ENCODE measurements around the gene SPRY2.
"Not testable (repeated sequence)": the region's sequence is repeated elsewhere in the genome, so short reads cannot be mapped to it uniquely, and the experiment has no call there.

The SPRY2 gene

DNA sequence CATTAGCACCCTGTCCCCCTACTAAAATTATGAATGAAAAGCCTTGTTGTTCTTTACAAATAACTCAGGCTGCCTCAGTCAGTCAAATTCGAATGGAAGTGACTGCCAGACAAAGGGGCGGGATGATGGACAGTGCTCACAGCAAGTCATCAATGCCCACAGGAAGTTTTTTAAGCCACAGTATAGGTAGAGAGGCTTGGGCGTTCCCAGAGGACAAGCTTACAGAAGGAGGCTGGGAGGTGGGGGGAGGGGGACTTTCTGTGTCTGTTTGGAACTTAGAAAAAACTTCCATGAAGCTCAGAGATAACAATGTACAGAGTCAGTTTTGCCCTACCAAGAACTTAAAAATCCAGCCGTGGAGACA is 18.5 kb upstream of the SPRY2 start:
- no peak overlapping the region for H3K27ac ChIP-seq (ENCODE audit: low read depth, low read length)
- H3K36me3 ChIP-seq (ENCODE audit: control insufficient read depth in 5 of 5, insufficient read depth in 5 of 5, low read length in 5 of 5): no peaks in the 10 kb centered on the region
- no peak overlapping the region for H3K9ac ChIP-seq (ENCODE audit: low read length in 5 of 5)
- H3K4me3 ChIP-seq (ENCODE audit: low read depth in 1 of 5, low read length in 5 of 5): no peak overlapping the region
- H3K27me3 ChIP-seq (ENCODE audit: control insufficient read depth in 5 of 5, insufficient read depth in 4 of 5, low read length in 5 of 5): no peaks in the 10 kb centered on the region
- no peaks in the 10 kb centered on the region for H3K9me3 ChIP-seq (ENCODE audit: control insufficient read depth in 5 of 5, low read length in 5 of 5)
- H3K4me1 ChIP-seq (ENCODE audit: control insufficient read depth in 5 of 5, insufficient read depth in 5 of 5, low read length in 5 of 5): peaks cover 2 to 20% (median 18%) of the 10 kb centered on the region in 5 donors

DNA sequence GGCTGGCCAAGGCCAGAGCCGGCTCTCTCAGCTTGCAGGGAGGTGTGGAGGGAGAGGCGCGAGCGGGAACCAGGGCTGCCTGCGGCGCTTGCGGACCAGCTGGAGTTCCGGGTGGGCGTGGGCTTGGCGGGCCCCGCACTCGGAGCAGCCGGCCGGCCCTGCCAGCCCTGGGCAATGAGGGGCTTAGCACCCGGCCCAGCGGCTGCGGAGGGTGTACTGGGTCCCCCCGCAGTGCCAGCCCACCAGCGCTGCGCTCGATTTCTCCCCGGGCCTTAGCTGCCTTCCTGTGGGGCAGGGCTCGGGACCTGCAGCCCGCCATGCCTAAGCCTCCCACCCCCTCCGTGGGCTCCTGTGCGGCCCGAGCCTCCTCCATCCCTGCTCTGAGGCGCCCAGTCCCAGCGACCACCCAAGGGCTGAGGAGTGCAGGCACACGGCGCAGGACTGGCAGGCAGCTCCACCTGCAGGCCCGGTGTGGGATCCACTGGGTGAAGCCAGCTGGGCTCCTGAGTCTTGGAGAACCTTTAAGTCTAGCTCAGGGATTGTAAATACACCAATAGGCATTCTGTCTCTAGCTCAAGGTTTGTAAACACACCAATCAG is 14.7 kb upstream of the SPRY2 start:
- not testable (repeated sequence) for H3K36me3 ChIP-seq (ENCODE audit: control insufficient read depth in 5 of 5, insufficient read depth in 5 of 5, low read length in 5 of 5); H3K9ac ChIP-seq (ENCODE audit: low read length in 5 of 5); H3K4me3 ChIP-seq (ENCODE audit: low read depth in 1 of 5, low read length in 5 of 5); H3K27ac ChIP-seq (ENCODE audit: low read depth, low read length); H3K27me3 ChIP-seq (ENCODE audit: control insufficient read depth in 5 of 5, insufficient read depth in 4 of 5, low read length in 5 of 5); H3K9me3 ChIP-seq (ENCODE audit: control insufficient read depth in 5 of 5, low read length in 5 of 5)
- H3K4me1 ChIP-seq (ENCODE audit: control insufficient read depth in 5 of 5, insufficient read depth in 5 of 5, low read length in 5 of 5): peaks cover 2 to 16% (median 15%) of the 10 kb centered on the region in 5 donors

DNA sequence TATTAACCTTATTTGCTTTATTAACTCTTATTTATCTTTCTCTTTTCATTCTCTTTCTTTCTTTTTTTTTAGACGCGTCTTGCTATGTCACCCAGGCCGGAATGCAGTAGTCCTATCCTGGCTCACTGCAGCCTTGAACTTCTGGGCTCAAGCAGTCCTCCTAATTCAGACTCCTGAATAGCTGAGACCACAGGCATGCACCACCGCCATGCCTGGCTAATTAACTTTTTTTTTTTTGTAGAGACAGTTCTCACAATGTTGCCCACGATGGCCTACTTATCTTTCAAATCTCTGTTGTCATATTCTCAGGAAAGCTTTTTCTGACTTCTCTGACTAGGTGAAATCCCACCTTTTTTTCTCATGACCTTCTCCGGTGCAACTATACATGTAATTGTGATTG is 7.8 kb upstream of the SPRY2 start:
- no peak overlapping the region for H3K9ac ChIP-seq (ENCODE audit: low read length in 5 of 5)
- H3K36me3 ChIP-seq (ENCODE audit: control insufficient read depth in 5 of 5, insufficient read depth in 5 of 5, low read length in 5 of 5): no peaks in the 10 kb centered on the region
- H3K27me3 ChIP-seq (ENCODE audit: control insufficient read depth in 5 of 5, insufficient read depth in 4 of 5, low read length in 5 of 5): no peaks in the 10 kb centered on the region
- no peak overlapping the region for H3K27ac ChIP-seq (ENCODE audit: low read depth, low read length)
- H3K4me3 ChIP-seq (ENCODE audit: low read depth in 1 of 5, low read length in 5 of 5): no peak overlapping the region
- H3K4me1 ChIP-seq (ENCODE audit: control insufficient read depth in 5 of 5, insufficient read depth in 5 of 5, low read length in 5 of 5): peaks cover 0 to 12% (median 0%) of the 10 kb centered on the region in 5 donors
- no peaks in the 10 kb centered on the region for H3K9me3 ChIP-seq (ENCODE audit: control insufficient read depth in 5 of 5, low read length in 5 of 5)

- no peak overlapping the region for H3K9ac ChIP-seq (ENCODE audit: low read length in 5 of 5)
- no peak overlapping the region for H3K27ac ChIP-seq (ENCODE audit: low read depth, low read length)
- peaks cover 0 to 16% (median 3%) of the 10 kb centered on the region in 5 donors for H3K4me1 ChIP-seq (ENCODE audit: control insufficient read depth in 5 of 5, insufficient read depth in 5 of 5, low read length in 5 of 5)
- no peaks in the 10 kb centered on the region for H3K36me3 ChIP-seq (ENCODE audit: control insufficient read depth in 5 of 5, insufficient read depth in 5 of 5, low read length in 5 of 5)
- H3K27me3 ChIP-seq (ENCODE audit: control insufficient read depth in 5 of 5, insufficient read depth in 4 of 5, low read length in 5 of 5): no peaks in the 10 kb centered on the region
- H3K9me3 ChIP-seq (ENCODE audit: control insufficient read depth in 5 of 5, low read length in 5 of 5): no peaks in the 10 kb centered on the region
- no peak overlapping the region for H3K4me3 ChIP-seq (ENCODE audit: low read depth in 1 of 5, low read length in 5 of 5)
Measured at GRCh38 chr13:80348314-80348713, 7.4 kb upstream of the SPRY2 start.

DNA sequence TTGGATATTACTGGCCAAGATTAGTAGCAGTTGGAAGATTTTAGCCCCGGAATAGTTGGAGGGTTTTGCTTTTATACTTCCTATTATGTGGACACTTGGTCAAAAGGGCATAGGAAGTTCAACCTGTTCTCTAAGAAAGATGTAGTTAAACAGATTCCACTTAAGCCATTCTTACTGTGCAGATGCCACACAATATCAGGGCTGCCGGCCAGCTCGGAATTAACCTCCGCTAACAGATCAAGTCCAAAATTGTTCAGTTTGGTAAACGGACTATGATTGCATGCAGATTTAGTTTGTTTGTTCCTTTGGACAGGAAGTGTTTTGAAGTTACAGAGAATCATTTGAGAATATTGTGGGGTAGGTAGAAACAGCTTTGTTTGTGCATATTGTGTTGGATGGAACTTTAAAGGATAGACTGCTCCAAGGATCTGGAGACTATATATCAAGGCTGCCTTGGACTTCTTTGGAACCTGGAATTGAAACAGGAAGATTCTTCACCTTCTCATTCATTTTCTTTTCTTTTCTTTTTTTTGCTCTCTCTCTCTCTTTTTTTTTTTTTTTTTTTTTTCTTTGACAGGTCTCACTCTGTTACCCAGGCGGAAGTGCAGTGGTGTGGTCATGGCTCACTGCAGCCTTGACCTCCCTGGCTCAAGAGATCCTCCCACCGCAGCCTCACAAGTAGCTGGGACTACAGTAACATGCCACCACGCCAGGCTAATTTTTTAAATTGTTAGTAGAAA is 5.0 kb upstream of the SPRY2 start:
- Histone ChIP-seq H3K27me3 (ENCODE audit: control insufficient read depth in 5 of 5, insufficient read depth in 4 of 5, low read length in 5 of 5) (no peaks in the 10 kb centered on the region), H3K9me3 (ENCODE audit: control insufficient read depth in 5 of 5, low read length in 5 of 5) (no peaks in the 10 kb centered on the region), H3K4me3 (ENCODE audit: low read depth in 1 of 5, low read length in 5 of 5) (no peak overlapping the region), H3K27ac (ENCODE audit: low read depth, low read length) (no peak overlapping the region), H3K4me1 (ENCODE audit: control insufficient read depth in 5 of 5, insufficient read depth in 5 of 5, low read length in 5 of 5) (peaks cover 0 to 29% (median 13%) of the 10 kb centered on the region in 5 donors), H3K9ac (ENCODE audit: low read length in 5 of 5) (no peak overlapping the region), H3K36me3 (ENCODE audit: control insufficient read depth in 5 of 5, insufficient read depth in 5 of 5, low read length in 5 of 5) (no peaks in the 10 kb centered on the region)

DNA sequence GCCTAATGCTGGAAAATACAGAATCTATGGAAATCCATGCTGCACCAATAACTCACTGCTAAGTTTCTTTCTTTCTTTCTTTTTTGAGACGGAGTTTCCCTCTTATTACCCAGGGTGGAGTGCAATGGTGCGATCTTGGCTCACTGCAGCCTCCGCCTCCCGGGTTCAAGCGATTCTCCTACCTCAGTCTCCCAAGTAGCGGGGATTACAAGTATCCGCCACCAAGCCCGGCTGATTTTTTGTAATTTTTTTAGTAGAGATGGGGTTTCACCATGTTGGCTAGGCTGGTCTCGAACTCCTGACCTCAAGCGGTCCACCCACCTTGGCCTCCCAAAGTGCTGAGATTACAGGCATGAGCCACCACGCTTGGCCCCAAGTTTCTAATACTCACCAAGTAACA is 3.1 kb upstream of the SPRY2 start:
- peaks cover 0 to 32% (median 13%) of the 10 kb centered on the region in 5 donors for H3K4me1 ChIP-seq (ENCODE audit: control insufficient read depth in 5 of 5, insufficient read depth in 5 of 5, low read length in 5 of 5)
- not testable (repeated sequence) for H3K27me3 ChIP-seq (ENCODE audit: control insufficient read depth in 5 of 5, insufficient read depth in 4 of 5, low read length in 5 of 5); H3K9me3 ChIP-seq (ENCODE audit: control insufficient read depth in 5 of 5, low read length in 5 of 5); H3K27ac ChIP-seq (ENCODE audit: low read depth, low read length); H3K9ac ChIP-seq (ENCODE audit: low read length in 5 of 5); H3K4me3 ChIP-seq (ENCODE audit: low read depth in 1 of 5, low read length in 5 of 5); H3K36me3 ChIP-seq (ENCODE audit: control insufficient read depth in 5 of 5, insufficient read depth in 5 of 5, low read length in 5 of 5)

GRCh38 chr13:80342471-80343371 is 1.8 kb upstream of the SPRY2 start:
- peak overlapping the region; percentile 96 for H3K27ac ChIP-seq (ENCODE audit: low read depth, low read length)
- H3K9ac ChIP-seq (ENCODE audit: low read length in 5 of 5): peak overlapping the region; percentile 54 to 87 (median 75)
- H3K4me3 ChIP-seq (ENCODE audit: low read depth in 1 of 5, low read length in 5 of 5): peak overlapping the region; percentile 55 to 97 (median 92)
- no peaks in the 10 kb centered on the region for H3K27me3 ChIP-seq (ENCODE audit: control insufficient read depth in 5 of 5, insufficient read depth in 4 of 5, low read length in 5 of 5)
- H3K4me1 ChIP-seq (ENCODE audit: control insufficient read depth in 5 of 5, insufficient read depth in 5 of 5, low read length in 5 of 5): peaks cover 0 to 43% (median 18%) of the 10 kb centered on the region in 5 donors
- no peaks in the 10 kb centered on the region for H3K9me3 ChIP-seq (ENCODE audit: control insufficient read depth in 5 of 5, low read length in 5 of 5)
- H3K36me3 ChIP-seq (ENCODE audit: control insufficient read depth in 5 of 5, insufficient read depth in 5 of 5, low read length in 5 of 5): no peaks in the 10 kb centered on the region

DNA sequence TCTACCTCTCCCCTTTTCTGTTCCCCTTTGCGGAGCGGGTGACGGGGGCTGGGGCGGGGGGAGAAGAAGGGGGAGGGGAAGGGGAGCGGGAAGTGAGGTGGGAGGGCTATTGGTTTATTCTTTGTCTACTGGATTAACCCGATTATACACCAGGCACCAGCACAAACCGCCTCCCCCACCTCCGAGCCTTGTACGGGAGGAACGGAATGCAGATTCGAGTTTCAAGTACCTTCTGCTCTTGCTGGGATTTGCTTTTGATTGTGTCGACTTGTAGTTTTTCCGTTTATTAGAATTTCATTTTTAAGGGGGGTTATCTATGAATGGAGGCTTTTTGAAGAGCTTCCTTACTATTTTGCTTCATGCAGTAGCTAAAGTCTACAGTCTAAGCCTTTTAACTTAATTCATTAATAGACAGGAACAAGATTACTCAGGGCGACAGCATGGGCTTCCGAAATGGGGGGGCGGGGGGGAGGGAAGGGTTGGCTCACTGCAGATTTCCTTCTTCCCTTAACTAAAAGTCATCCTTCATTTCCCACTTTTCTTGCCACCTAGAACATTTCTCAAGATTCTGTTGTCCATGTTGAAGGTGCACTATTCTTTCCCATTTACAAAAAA is 937 bp upstream of the SPRY2 start:
- Histone ChIP-seq H3K27me3 (ENCODE audit: control insufficient read depth in 5 of 5, insufficient read depth in 4 of 5, low read length in 5 of 5) (no peaks in the 10 kb centered on the region), H3K4me3 (ENCODE audit: low read depth in 1 of 5, low read length in 5 of 5) (peak overlapping the region; percentile 78 to 97 (median 89)), H3K36me3 (ENCODE audit: control insufficient read depth in 5 of 5, insufficient read depth in 5 of 5, low read length in 5 of 5) (peaks cover 0 to 8% (median 6%) of the 10 kb centered on the region in 5 donors), H3K4me1 (ENCODE audit: control insufficient read depth in 5 of 5, insufficient read depth in 5 of 5, low read length in 5 of 5) (peaks cover 2 to 51% (median 26%) of the 10 kb centered on the region in 5 donors), H3K9me3 (ENCODE audit: control insufficient read depth in 5 of 5, low read length in 5 of 5) (no peaks in the 10 kb centered on the region), H3K27ac (ENCODE audit: low read depth, low read length) (peak overlapping the region; percentile 96), H3K9ac (ENCODE audit: low read length in 5 of 5) (peak overlapping the region; percentile 58 to 87 (median 81))

DNA sequence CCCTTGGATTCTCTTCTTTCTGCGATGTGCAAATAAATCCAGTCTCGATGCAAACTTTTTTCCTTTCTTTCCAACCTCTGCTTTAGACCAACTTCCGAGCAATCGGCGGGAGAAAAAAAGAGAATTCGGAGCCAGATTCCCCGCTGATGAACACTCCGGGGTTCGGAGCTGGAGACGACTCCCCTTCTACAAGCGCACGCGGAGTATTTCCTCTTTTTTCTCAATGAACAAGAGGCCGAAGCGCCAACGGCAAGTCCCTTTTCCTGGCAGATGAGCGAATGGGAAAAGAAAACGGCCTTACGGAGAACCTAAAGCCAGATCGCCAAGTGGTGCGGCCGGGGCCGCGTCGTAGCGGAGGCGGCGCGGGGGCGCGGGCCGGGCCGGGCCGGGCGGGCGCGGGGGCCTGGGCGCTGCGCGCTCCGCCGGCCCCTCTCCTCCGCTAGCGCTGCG is 250 bp downstream of the SPRY2 start:
- Histone ChIP-seq H3K27ac (ENCODE audit: low read depth, low read length) (peak overlapping the region; percentile 95), H3K36me3 (ENCODE audit: control insufficient read depth in 5 of 5, insufficient read depth in 5 of 5, low read length in 5 of 5) (peaks cover 0 to 14% (median 10%) of the 10 kb centered on the region in 5 donors), H3K4me1 (ENCODE audit: control insufficient read depth in 5 of 5, insufficient read depth in 5 of 5, low read length in 5 of 5) (peaks cover 2 to 56% (median 35%) of the 10 kb centered on the region in 5 donors), H3K27me3 (ENCODE audit: control insufficient read depth in 5 of 5, insufficient read depth in 4 of 5, low read length in 5 of 5) (no peaks in the 10 kb centered on the region), H3K9ac (ENCODE audit: low read length in 5 of 5) (peak overlapping the region; percentile 81 to 93 (median 86)), H3K4me3 (ENCODE audit: low read depth in 1 of 5, low read length in 5 of 5) (peak overlapping the region; percentile 78 to 97 (median 93)), H3K9me3 (ENCODE audit: control insufficient read depth in 5 of 5, low read length in 5 of 5) (no peaks in the 10 kb centered on the region)
